Mesenteric fat pad (tissue), 1 donor: Measurements from ENCODE around the gene TRIM24. TPM values are rescaled to one million over a fixed set of nuclear protein-coding genes. Genes with fewer than 3 reads are reported as not detected.
"Not testable (repeated sequence)": the region's sequence is repeated elsewhere in the genome, so short reads cannot be mapped to it uniquely, and the experiment has no call there.

ENCODE experiments used
- DNase-seq: peaks from one replicate; pipeline ENCODE4 v3.0.0-alpha.2; 2020; ENCODE audit warnings: low spot score
- total RNA-seq: library from RNA; stranded (reverse); fragmentation: NEBNext Ultra II Directional; extraction: Animal tissue kit (Norgen Biotek cat#: 25700); gene quantifications from one replicate; pipeline ENCODE4 v1.2.1, GENCODE V29; 2021
- donor health status: DM: yes; HTN: yes; CAD: no.

TRIM24 gene
- total RNA-seq, 1 donor from 2014 or later: 10.5 TPM

DNA sequence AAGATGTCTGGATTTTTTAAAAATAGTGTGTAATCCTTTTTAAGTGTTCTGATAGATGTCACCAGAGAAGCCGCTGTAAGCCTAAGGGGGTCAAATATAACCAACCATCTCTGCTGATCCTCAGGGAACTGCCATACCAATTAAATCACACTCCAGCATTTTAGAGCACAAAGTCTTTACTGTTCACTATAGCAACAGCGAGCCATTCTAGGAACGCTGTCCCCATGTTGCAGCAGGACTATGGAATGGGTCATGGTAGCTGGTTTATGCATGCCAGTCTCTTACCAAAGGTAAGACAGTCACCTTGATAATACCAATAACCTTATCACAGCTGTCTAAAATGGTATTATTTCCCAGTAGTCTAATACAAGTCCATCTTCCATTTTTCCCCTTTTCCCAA, 33.5 kb downstream of the TRIM24 start:
- no peak for DNase-seq

GRCh38 chr7:138495485-138495884, 35.4 kb downstream of the TRIM24 start:
- no peak for DNase-seq

GRCh38 chr7:138499340-138499739, 39.3 kb downstream of the TRIM24 start:
- no peak for DNase-seq

DNA sequence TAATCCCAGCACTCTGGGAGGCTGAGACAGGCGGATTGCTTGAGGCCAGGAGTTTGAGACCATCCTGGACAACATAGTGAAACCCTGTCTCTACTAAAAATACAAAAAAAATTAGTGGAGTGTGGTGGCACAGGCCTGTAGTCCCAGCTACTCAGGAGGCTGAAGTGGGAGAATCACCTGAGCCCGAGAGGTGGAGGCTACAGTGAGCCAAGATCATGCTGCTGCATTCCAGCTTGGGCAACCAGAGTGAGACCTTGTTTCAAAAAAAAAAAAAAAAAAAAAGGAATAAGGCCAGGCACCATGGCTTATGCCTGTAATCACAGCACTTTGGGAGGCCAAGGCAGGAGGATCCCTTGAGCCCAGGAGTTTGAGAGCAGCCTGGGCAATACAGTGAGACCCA, 40.2 kb downstream of the TRIM24 start:
- not testable (repeated sequence) for DNase-seq

- DNase-seq: no peak
Observed at GRCh38 chr7:138500892-138501291, 40.8 kb downstream of the TRIM24 start.

GRCh38 chr7:138502023-138502767, 42.1 kb downstream of the TRIM24 start:
- no peak for DNase-seq

- DNase-seq: no peak
Observed at GRCh38 chr7:138505361-138505873, 45.4 kb downstream of the TRIM24 start.

- DNase-seq: no peak
Observed at GRCh38 chr7:138506764-138507163, 46.7 kb downstream of the TRIM24 start.

DNA sequence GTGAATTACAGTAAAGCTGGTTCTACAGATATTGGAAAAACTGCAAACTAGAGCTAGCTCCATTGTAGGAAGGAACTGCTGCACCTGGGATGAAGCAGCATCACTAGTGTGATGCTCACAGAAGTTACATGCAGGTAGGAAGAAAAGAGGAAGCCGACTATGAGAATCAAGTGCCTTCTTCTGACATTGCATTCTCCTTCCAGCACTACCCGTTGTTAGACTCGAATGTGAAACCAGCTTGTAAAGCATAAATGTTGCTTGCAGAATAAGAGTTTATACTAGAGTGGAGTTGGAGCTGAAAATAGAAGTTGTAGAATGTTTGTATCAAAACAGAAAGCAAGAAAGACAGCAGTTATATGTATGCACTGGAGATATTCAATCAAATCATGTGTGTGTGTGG, 49.9 kb downstream of the TRIM24 start:
- DNase-seq: no peak

GRCh38 chr7:138512092-138512858, 52.2 kb downstream of the TRIM24 start:
- DNase-seq: no peak

DNA sequence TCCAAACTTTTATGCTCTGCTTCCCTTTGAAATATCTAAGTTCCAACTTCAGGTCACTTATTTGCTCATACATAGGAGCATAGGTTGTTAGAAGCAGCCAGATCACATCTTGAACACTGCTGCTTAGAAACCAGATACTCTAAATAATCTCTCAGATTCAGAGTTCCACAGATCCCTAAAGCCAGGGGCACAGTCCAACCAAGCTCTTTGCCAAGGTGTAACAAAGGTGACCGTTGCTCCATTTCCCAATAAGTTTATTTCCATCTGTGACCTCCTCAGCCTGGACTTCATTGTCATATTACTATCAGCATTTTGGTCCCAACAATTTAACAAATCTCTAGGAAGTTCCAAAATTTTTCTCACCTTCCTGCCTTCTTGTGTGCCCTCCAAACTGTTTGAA, 52.8 kb downstream of the TRIM24 start:
- DNase-seq: no peak

DNA sequence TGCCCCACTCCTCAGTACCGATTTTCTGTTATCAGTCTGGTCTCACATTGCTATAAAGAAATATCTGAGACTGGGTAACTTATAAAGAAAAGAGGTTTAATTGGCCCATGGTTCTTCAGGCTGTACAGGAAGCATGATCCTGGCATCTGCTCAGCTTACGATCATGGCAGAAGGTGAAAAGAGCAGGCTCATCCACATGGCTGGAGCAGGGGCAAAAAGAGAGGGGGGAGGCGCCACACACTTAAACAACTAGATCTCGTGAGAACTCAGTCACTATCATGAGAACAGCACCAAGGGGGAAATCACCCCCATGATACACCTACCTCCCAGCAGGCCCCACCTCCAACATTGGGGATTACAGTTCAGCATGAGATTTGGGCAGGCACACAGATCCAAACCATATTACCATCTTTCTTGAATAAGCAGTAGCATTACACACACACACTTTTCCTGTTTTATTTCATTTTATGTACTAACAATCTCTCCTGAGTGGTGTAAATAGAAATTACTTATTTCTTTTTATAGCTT, 53.3 kb downstream of the TRIM24 start:
- DNase-seq: no peak

DNA sequence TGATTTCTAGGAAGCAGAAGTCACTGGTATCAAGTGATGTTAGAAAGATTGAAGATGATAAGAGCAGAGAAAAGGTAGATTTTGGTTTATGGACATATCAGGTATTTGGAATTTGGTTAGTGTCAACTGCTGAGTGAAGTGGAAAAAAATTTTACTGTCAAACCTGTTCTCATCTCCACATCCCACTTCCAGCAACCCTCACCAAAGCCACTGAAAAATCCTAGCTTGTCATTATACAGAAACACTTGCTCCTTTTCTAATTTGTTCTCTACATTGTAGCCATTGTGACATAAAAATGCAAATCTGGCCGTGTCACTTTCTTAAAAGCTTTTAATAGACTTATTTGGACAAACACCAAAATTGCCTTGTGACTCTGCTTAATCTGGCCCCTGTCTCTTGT, 54.0 kb downstream of the TRIM24 start:
- DNase-seq: no peak

DNA sequence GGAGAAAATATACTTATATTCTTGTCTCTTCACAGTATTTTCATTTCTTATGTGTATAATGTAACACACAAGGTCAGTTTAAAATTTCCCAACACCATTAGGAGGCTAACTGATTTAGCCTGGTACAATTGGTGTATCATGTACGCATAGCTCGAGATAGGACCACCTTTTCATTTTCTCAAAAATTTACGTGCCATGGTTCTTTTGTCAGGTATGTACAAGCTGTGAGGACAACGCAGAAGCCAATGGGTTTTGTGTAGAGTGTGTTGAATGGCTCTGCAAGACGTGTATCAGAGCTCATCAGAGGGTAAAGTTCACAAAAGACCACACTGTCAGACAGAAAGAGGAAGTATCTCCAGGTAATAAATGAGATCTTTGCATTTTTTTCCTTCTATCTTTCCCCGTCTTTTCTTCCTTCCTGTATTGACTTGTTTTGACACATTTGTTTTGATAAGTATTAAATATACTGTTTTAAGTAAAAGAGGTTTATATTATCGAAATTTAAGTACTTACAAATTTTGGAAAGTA, 55.0 kb downstream of the TRIM24 start:
- DNase-seq: no peak

DNA sequence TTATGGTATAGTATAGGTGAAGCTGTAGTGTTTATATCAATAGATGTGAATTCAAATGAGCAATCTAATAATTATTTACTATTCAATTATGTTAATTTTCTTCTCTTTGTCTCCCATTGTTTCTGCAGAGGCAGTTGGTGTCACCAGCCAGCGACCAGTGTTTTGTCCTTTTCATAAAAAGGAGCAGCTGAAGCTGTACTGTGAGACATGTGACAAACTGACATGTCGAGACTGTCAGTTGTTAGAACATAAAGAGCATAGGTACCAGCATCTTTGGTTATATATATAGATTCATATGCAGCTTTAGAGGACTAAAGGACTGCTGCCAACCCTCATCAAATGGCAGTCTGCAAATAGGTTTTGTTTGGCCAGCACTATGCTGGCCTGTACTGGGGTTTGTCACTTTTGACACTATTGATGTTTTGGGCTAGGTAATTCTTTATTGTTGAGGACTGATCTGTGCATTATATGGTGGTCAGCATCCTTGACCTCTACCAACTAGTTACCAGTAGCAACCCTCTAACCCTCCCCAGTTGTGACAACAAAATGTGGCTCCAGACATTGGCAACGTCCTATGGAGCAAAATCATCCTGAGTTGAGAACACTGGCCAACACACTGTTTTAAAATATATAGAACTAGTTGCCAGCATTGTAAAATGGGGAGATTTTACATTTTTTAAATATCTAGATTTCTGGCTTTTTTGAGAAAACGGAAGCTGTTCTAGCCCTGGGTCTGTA, 59.2 kb downstream of the TRIM24 start:
- no peak for DNase-seq

DNA sequence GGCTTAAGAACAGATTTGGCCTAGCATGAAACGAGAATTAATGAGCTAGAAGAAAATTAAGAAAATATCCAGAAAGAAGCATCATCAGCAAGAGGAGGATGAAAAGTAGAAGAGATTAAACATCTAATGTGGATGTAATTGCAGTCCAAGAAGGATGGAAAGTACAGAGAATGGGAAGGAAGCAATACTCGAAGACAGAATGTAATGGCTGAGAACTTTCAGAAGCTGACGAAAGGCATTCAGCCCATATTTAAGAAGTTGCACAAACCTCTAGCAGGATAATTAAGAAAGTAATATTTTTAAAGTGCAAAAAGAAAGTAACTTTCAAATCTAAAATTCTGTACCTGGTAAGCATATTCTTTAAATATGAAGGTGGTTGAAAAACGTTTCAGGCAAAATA, 60.7 kb downstream of the TRIM24 start:
- no peak for DNase-seq

- DNase-seq: no peak
Observed at GRCh38 chr7:138521837-138522461, 61.9 kb downstream of the TRIM24 start.

DNA sequence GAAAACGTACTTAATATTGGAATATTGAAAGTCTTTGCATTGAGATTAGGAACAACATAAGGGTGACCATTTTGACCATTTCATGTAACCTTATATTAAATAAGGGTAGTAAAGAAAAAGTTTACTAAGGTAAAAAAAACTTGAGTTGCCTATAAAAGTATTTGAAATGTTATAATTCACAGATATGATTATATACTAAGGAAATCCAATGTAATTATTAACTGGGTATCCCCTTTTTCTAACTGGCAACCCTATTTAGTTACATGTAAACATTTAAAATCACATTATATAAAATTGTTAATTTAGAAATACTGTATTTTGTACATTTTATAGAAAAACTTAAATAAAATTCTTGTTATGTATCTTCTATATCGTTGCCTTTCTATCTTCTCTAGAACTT, 64.2 kb downstream of the TRIM24 start:
- DNase-seq: no peak

- no peak for DNase-seq
Observed at GRCh38 chr7:138525757-138526156, 65.7 kb downstream of the TRIM24 start.

DNA sequence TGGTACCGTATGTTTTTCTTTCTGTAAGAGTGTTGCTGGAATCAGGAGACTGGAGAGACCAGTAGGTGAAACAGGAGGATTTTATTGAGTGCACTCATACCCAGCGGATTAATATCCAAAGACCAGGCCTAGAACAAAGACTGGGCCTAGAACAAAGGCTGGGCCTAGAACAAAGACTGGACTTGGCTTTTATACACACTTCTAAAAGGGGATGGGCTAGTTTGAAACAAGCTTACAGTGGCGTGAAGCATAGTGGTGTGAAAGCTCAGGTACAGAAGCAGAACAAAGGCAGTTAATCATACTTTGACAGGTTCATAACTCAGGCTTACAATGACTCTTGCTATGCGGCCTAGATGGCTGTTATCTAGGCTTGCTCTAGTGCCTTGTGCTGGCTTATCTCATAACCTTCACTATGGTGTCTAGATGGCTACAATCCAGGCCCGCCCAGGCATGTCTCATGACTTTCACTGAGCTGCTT, 67.7 kb downstream of the TRIM24 start:
- DNase-seq: no peak

GRCh38 chr7:138536833-138537232, 76.8 kb downstream of the TRIM24 start:
- DNase-seq: not testable (repeated sequence)
